H1 (cell line): ENCODE measurements around the gene JAG1. TPM values are rescaled to one million over a fixed set of nuclear protein-coding genes. Genes with fewer than 3 reads are reported as not detected.

ENCODE experiments used
- CTCF ChIA-PET: fragments of 300-600 bp; sonication (Branson Sonifier 250); formaldehyde crosslinking; loops from one replicate; lab custom pipeline; 2021; ENCODE audit not compliant: partially characterized antibody; lab: Charles Lee
- POLR2A ChIA-PET: fragments of 300-600 bp; sonication (Branson Sonifier 250); formaldehyde crosslinking; loops from one replicate; lab custom pipeline; 2021; ENCODE audit warnings: inconsistent platforms; ENCODE audit not compliant: partially characterized antibody; lab: Charles Lee
- DNase-seq, 2 experiments: peaks; one replicate each; pipeline versions ENCODE4 v3.0.0 to v3.0.0-alpha.2; 2010 to 2022; ENCODE audit warnings: low spot score in 2 of 2, low read depth in 1 of 2, mixed read lengths in 1 of 2
- FAIRE-seq: peaks from 2 replicates; lab custom pipeline; 2011; peaks lifted over from hg19 to GRCh38; lab: Jason Lieb, UNC
- H2AFZ ChIP-seq: 2 replicates; pipeline ENCODE4 v1.8.1; 2012; ENCODE audit warnings: low read length, inconsistent platforms
- H2AK5ac ChIP-seq: 2 replicates; pipeline ENCODE4 v1.6.1; 2013; ENCODE audit warnings: low read depth, low read length
- H2BK120ac ChIP-seq: replicated peaks from 2 replicates; pipeline ENCODE3; 2013; ENCODE audit warnings: low read depth, low read length, inconsistent platforms
- H2BK12ac ChIP-seq: 2 replicates; pipeline ENCODE4 v1.6.1; 2013; ENCODE audit warnings: low read depth, low read length
- H2BK15ac ChIP-seq: 2 replicates; pipeline ENCODE4 v1.6.1; 2013; ENCODE audit warnings: low read length
- H2BK20ac ChIP-seq: 2 replicates; pipeline ENCODE4 v1.6.1; 2013; ENCODE audit warnings: low read length
- H2BK5ac ChIP-seq: 2 replicates; pipeline ENCODE4 v1.6.1; 2013; ENCODE audit warnings: low read depth, low read length
- H3K14ac ChIP-seq: 2 replicates; pipeline ENCODE4 v1.6.1; 2013; ENCODE audit warnings: inconsistent platforms; ENCODE audit not compliant: insufficient read length
- H3K18ac ChIP-seq: 2 replicates; pipeline ENCODE4 v1.6.1; 2013; ENCODE audit warnings: low read length; ENCODE audit errors: extremely low read depth
- H3K23ac ChIP-seq: 2 replicates; pipeline ENCODE4 v1.6.1; 2013; ENCODE audit warnings: inconsistent platforms; ENCODE audit not compliant: insufficient read length
- H3K23me2 ChIP-seq: 2 replicates; pipeline ENCODE4 v1.6.1; 2013; ENCODE audit warnings: low read depth, low read length
- H3K27ac ChIP-seq: 2 replicates; pipeline ENCODE4 v1.6.1; 2011; ENCODE audit warnings: low read depth, low read length, inconsistent platforms
- H3K27me3 ChIP-seq, 4 experiments: replicated peaks in 1 of 4; 1 replicate in 1 of 4; 2 replicates in 3 of 4; pipeline versions ENCODE4 v1.6.1 to v1.8.1; 2011 to 2013; ENCODE audit warnings: low read length in 3 of 4, mild to moderate bottlenecking in 3 of 4, inconsistent platforms in 2 of 4, mixed read lengths in 2 of 4, moderate library complexity in 1 of 4; ENCODE audit not compliant: control insufficient read depth in 3 of 4, insufficient read depth in 3 of 4; ENCODE audit errors: extremely low read depth in 1 of 4
- H3K36me3 ChIP-seq, 4 experiments: 2 replicates each; pipeline versions ENCODE4 v1.6.1 to v1.8.1; 2011 to 2013; ENCODE audit warnings: mild to moderate bottlenecking in 4 of 4, low read length in 3 of 4, moderate library complexity in 2 of 4, control low read depth in 1 of 4, inconsistent platforms in 1 of 4; ENCODE audit not compliant: insufficient read depth in 4 of 4, control insufficient read depth in 2 of 4
- H3K4ac ChIP-seq: replicated peaks from 2 replicates; pipeline ENCODE3; 2013; ENCODE audit warnings: low read length, low read depth, mixed read lengths, inconsistent platforms; ENCODE audit not compliant: insufficient read length
- H3K4me1 ChIP-seq, 4 experiments: replicated peaks in 1 of 4; 1 replicate in 1 of 4; 2 replicates in 3 of 4; pipeline versions ENCODE4 v1.6.1 to v1.8.1; 2011 to 2013; ENCODE audit warnings: low read length in 3 of 4, inconsistent platforms in 2 of 4, mixed read lengths in 1 of 4; ENCODE audit not compliant: insufficient read depth in 4 of 4, control insufficient read depth in 3 of 4
- H3K4me2 ChIP-seq, 2 experiments: 2 replicates each; pipeline versions ENCODE4 v1.6.1 to v1.8.1; 2011 to 2013; ENCODE audit warnings: low read depth in 2 of 2, low read length in 2 of 2, control low read depth in 1 of 2, inconsistent platforms in 1 of 2, mild to moderate bottlenecking in 1 of 2; ENCODE audit not compliant: insufficient read depth in 1 of 2
- H3K4me3 ChIP-seq, 4 experiments: fragments of 200-600, 300-600 bp in 1 of 4; sonication (generic), shearing (Covaris generic), sonication (Bioruptor Twin) in 1 of 4; 2 replicates each; pipeline versions ENCODE4 v1.5.1 to v1.8.1; 2011 to 2016; ENCODE audit warnings: low read length in 4 of 4, low read depth in 3 of 4, control low read depth in 2 of 4, inconsistent platforms in 2 of 4, mild to moderate bottlenecking in 2 of 4, mixed read lengths in 1 of 4, moderate library complexity in 1 of 4; ENCODE audit not compliant: insufficient read depth in 2 of 4; ENCODE audit errors: extremely low read depth in 1 of 4
- H3K56ac ChIP-seq: replicated peaks from 2 replicates; pipeline ENCODE3; 2013; ENCODE audit warnings: low read depth, mild to moderate bottlenecking, mixed read lengths, low read length, inconsistent platforms; ENCODE audit not compliant: insufficient read length
- H3K79me1 ChIP-seq: 2 replicates; pipeline ENCODE4 v1.6.1; 2013; ENCODE audit warnings: low read depth, low read length, control low read depth
- H3K79me2 ChIP-seq, 2 experiments: 2 replicates each; pipeline versions ENCODE4 v1.6.1 to v1.8.1; 2012 to 2013; ENCODE audit warnings: low read length in 2 of 2, mild to moderate bottlenecking in 2 of 2, inconsistent platforms in 1 of 2; ENCODE audit not compliant: insufficient read depth in 2 of 2, control insufficient read depth in 1 of 2
- H3K9ac ChIP-seq, 4 experiments: replicated peaks in 1 of 4; 1 replicate in 1 of 4; 2 replicates in 3 of 4; pipeline versions ENCODE4 v1.6.1 to v1.8.1; 2011 to 2013; ENCODE audit warnings: low read depth in 3 of 4, low read length in 3 of 4, control low read depth in 2 of 4, mild to moderate bottlenecking in 2 of 4, moderate library complexity in 2 of 4, inconsistent platforms in 1 of 4; ENCODE audit errors: extremely low read depth in 1 of 4
- H3K9me3 ChIP-seq, 2 experiments: 2 replicates each; pipeline versions ENCODE4 v1.6.1 to v1.8.1; 2012 to 2013; ENCODE audit warnings: mild to moderate bottlenecking in 2 of 2, moderate library complexity in 2 of 2, control low read depth in 1 of 2, inconsistent platforms in 1 of 2, low read depth in 1 of 2, low read length in 1 of 2, mixed read lengths in 1 of 2; ENCODE audit not compliant: insufficient read depth in 2 of 2
- H4K20me1 ChIP-seq, 2 experiments: replicated peaks in 1 of 2; 2 replicates each; pipeline versions ENCODE3 to v1.8.1; 2011 to 2013; ENCODE audit warnings: inconsistent platforms in 2 of 2, low read length in 2 of 2, mild to moderate bottlenecking in 1 of 2; ENCODE audit not compliant: insufficient read depth in 2 of 2, control insufficient read depth in 1 of 2
- H4K5ac ChIP-seq: 2 replicates; pipeline ENCODE4 v1.6.1; 2013; ENCODE audit warnings: low read length, low read depth, mixed read lengths, inconsistent platforms; ENCODE audit not compliant: insufficient read length
- H4K8ac ChIP-seq: 2 replicates; pipeline ENCODE4 v1.8.0; 2013; ENCODE audit warnings: mild to moderate bottlenecking, moderate library complexity, low read length, inconsistent platforms; ENCODE audit not compliant: insufficient read depth; ENCODE audit errors: extremely low read depth
- H4K91ac ChIP-seq: replicated peaks from 2 replicates; pipeline ENCODE3; 2013; ENCODE audit warnings: low read length, mixed read lengths, inconsistent platforms; ENCODE audit not compliant: insufficient read length
- KDM5A ChIP-seq: fragments of 200-600 bp; IDR thresholded peaks from 2 replicates; pipeline ENCODE4 v1.7.1; 2012; ENCODE audit warnings: mild to moderate bottlenecking, low read length, inconsistent platforms, mixed read lengths
- RNF2 ChIP-seq: fragments of 200-900, 300-1000 bp; sonication (generic); IDR thresholded peaks from 2 replicates; pipeline ENCODE4 v1.7.1; 2016; ENCODE audit warnings: borderline replicate concordance, low read depth, mild to moderate bottlenecking, antibody characterized with exemption, low read length; ENCODE audit not compliant: poor library complexity, severe bottlenecking; ENCODE audit errors: missing control alignments
- polyA plus RNA-seq, 7 experiments: library from polyadenylated mRNA; depleted of rRNA in 3 of 7; stranded (reverse) in 5 of 7; unstranded in 2 of 7; fragments of >200 nt in 5 of 7; fragments of 200-250 nt in 2 of 7; gene quantifications; 1 replicate in 5 of 7; 2 replicates in 1 of 7; 4 replicates in 1 of 7; pipeline versions ENCODE4 v1.2.1 to v1.2.3, GENCODE V29; 2011 to 2013; ENCODE audit warnings: missing spikeins in 2 of 7, mixed read lengths in 2 of 7
- total RNA-seq: library from RNA; stranded (reverse); fragmentation: NEBNext Ultra II Directional; extraction: Animal tissue kit (Norgen Biotek cat#: 25700); gene quantifications from 2 replicates; pipeline ENCODE4 v1.2.1, GENCODE V29; 2021

Gene JAG1
- total and polyA plus RNA-seq, 2 of the 8 experiments (the other 6 are each of a cell fraction or from before 2014, with no cell fraction given), result 13.5 to 27.3 TPM

DNA sequence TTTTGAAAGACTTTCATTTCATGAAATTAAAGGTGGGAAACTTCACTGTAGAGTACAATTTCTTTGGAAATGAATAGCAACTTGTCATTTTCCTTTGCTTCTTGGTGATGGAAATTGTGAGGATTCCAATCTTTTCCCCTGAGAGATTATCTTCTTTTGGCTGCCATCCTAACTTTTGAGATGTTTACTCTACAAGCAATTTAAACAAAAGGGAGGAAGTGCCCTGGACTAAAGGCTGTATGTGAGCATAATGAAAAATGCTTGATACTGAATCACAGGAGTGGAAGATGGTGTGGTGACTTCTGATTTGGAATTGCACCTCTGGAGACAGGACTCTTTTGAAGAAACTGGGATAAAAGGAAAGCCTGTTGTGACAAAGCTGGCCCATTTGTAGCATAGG is 43.1 kb upstream of the JAG1 start:
- Histone ChIP-seq H3K14ac (no peak overlapping the region), H2BK12ac (no peak overlapping the region), H3K23ac (no peak overlapping the region), H3K4me3 (no peak overlapping the region), H3K4me1 (peaks cover 0 to 9% (median 1%) of the 10 kb centered on the region in 4 experiments; a peak in 2 of 7 replicates), H3K79me2 (no peaks in the 10 kb centered on the region), H3K27me3 (no peaks in the 10 kb centered on the region), H3K18ac (no peak overlapping the region; the same call in 1 of the 2 replicates), H4K20me1 (no peaks in the 10 kb centered on the region), H4K5ac (no peak overlapping the region), H3K36me3 (no peaks in the 10 kb centered on the region), H3K56ac (no peak overlapping the region), H2BK120ac (no peak overlapping the region), H3K4me2 (no peak overlapping the region), H3K9ac (no peak overlapping the region), H2AK5ac (no peak overlapping the region), H3K9me3 (no peaks in the 10 kb centered on the region), H2BK15ac (no peak overlapping the region), H2BK20ac (no peak overlapping the region), H3K23me2 (peaks cover 1% of the 10 kb centered on the region; the same call in 1 of the 2 replicates), H4K8ac (no peak overlapping the region), H3K79me1 (no peaks in the 10 kb centered on the region), H2BK5ac (no peak overlapping the region), H4K91ac (no peak overlapping the region), H3K4ac (no peak overlapping the region), H2AFZ (no peak overlapping the region), H3K27ac (no peak overlapping the region)
- DNase-seq (no peak), FAIRE-seq (no peak)
- ChIA-PET POLR2A (interaction anchor here (0.7 kb wide), 1 partner anchor 8 kb away, joined by 4 read pairs; no protein-coding TSS in a partner anchor), CTCF (interaction anchor here (0.6 kb wide), 2 partner anchors 290 to 388 kb away, joined by 3 to 4 read pairs; no protein-coding TSS in a partner anchor)
- TF ChIP-seq KDM5A, result no peak
- no peak for TF ChIP-seq RNF2
